Renal cortex interstitium (tissue), 11 donors: Measurements from ENCODE around the gene CDKN2C. TPM values are rescaled to one million over a fixed set of nuclear protein-coding genes. Genes with fewer than 3 reads are reported as not detected.
A peak's percentile ranks its signal among the peaks of the same experiment; 100 is the strongest.
"Not testable (repeated sequence)": the region's sequence is repeated elsewhere in the genome, so short reads cannot be mapped to it uniquely, and the experiment has no call there.

Source experiments
- DNase-seq, 11 donors: peaks; one replicate each; pipeline ENCODE4 v3.0.0-alpha.2; 2013; ENCODE audit warnings: low read depth in 9 of 11, low spot score in 4 of 11; ENCODE audit errors: extremely low read depth in 1 of 11
- polyA plus RNA-seq, 3 donors: library from polyadenylated mRNA; unstranded; fragments of 120-200 nt; gene quantifications; one replicate each; pipeline ENCODE4 v1.2.1, GENCODE V29; 2013; ENCODE audit not compliant: insufficient read length in 3 of 3

CDKN2C gene
- polyA plus RNA-seq, 3 donors: 8.5 to 11.5 (median 9.4) TPM

DNA sequence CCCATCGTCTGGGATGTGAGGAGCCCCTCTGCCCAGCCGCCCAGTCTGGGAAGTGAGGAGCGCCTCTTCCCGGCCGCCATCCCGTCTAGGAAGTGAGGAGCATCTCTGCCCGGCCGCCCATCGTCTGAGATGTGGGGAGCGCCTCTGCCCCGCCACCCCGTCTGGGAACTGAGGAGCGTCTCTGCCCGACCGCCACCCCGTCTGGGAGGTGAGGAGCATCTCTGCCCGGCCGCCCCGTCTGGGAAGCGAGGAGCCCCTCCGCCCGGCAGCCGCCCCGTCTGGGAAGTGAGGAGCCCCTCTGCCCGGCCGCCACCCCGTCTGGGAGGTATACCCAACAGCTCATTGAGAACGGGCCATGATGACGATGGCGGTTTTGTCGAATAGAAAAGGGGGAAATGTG lies 17.5 kb upstream of the CDKN2C start:
- not testable (repeated sequence) for DNase-seq

DNA sequence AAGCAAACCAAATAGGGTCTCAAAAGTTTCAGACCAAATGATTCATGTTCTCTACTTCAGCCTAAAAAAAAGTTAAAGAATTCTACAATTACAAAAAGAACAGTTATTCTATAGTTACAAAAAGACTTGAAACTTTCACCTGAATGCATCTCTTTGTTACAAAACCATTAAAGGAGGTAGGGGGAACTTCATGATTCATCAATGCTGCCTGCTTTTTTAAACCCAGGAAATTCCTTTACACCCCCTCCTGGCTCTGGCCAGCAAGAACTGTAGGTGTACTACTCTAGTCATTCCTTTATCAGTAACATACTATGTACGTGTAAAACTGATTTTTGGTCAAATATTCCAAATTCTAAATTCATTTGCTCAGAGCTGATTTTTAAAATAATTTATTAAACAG lies 14.9 kb upstream of the CDKN2C start:
- no peak for DNase-seq

DNA sequence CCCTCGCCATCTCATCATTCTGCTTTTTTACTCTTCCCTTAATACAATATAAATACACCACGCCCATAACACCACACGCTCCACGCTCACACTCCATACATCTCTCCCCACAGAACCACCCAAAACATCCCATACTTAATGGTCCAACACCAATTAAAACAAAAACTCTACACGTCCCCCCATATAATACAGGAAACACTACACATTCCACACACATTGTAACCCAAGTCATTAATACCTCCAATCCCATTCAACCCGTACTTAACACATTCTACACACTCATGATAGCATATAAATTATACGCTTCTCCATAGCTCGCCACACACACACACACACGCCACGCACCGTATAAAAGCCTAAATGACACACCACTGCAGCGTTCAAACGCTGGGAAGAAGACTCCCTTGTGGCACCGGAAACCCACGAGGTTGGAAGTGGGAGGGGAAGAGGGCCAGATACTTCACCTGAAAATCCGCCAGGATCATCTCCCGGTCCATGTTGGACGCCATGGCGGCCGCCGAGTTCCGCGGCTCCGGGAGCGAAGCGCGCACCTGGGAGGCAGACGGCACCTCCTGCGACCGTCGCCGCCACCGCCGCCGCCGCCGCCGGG lies 10.6 kb upstream of the CDKN2C start:
- DNase-seq: no peak

DNA sequence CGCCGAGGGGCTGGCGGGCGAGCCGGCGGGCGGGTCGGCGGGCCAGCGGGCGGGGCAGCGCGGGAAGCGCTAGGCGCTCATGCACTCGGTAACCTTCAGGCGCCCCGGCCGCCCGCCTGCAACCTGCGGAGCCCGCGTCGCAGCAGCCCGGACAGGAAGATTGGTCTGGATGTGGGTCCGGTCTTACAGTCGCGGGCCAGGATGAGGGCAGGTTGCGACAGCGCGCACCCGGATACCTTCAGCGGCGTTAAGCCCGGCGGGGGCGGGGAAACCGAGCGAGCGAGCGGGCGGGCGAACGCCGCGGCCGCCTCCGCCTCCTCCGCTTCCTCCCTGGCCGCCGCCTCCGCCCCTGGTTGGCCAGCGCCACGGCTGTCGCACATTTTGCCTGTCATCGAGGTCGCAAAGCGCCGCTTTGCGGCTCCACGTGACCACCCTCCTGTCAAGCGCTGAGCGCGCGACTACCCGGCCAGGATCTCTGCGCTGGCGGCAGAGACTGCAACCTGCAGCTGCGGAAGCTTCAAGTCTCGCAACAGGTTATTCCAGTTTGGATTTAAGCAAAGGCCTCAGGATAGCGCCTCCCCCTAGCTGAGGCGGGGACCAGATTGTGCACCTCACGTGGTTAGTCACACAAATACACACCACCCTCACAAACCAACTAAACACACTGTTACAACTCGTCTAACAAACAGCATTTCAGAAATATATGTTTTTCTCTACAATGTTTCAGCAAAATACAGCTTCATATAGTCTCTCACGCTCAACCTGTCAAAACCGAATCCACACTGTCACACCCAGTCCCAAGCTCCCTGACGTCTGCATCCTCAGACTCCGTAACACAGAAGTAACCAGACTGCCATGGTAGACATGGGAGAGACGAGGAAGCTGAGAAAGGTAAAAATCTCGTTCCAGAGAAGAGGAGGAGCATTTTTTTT lies 9.9 kb upstream of the CDKN2C start, which contains the start of gene FAF1:
Gene FAF1, minus strand, starts transcription at position 355 of the 932 bp plus-strand sequence. CDS start 456 bp downstream, outside the sequence.
- DNase-seq: peak; percentile 92 to 96 (median 94)

- no peak for DNase-seq
Observed at GRCh38 chr1:50964863-50965262, 5.2 kb upstream of the CDKN2C start.

DNA sequence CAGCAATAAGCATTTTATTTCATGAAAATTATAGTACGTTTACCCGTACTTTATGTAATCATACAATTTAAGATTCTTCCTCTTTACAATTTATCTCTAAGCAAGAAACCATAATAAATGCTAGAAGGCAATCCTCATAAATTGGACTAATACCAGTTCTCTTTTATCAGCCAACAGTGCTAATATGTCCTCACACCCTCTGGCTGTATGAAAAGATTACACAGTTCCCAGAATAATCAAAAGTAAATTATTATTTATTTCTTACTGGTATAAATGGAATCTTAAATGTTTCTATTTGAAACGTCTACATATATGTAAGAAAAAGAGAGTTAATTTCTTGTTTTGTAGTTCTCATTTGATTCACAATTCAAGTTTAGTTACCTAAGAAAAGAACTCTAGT lies 3.1 kb upstream of the CDKN2C start:
- DNase-seq: no peak

- DNase-seq: no peak
Observed at GRCh38 chr1:50967416-50968157, 2.5 kb upstream of the CDKN2C start.

GRCh38 chr1:50968158-50968820 lies 1.8 kb upstream of the CDKN2C start:
- peak in 9 of 11 donors; percentile 58 to 85 (median 78) for DNase-seq

GRCh38 chr1:50968821-50969610 lies 1.0 kb upstream of the CDKN2C start:
- DNase-seq: no peak

DNA sequence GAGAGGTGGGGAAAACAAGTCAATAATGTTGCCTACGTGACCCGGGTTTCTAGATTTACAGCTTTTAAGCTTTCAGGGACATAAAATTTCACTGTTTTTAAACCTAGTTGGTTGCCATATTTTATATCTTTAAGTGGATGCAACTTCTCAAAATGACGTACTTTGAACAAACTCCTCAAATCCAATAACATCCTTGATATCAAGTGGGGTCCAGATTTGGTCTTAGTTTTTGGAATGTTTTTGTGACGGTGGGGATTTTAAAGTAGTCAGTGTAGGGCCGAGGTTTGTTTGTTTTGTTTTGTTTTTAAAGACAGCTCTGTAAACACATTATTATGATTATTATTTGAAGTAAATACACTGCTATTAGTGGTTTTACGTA lies 453 bp downstream of the CDKN2C start:
- DNase-seq: no peak

GRCh38 chr1:50970931-50971582 lies 1.0 kb downstream of the CDKN2C start:
- no peak for DNase-seq

DNA sequence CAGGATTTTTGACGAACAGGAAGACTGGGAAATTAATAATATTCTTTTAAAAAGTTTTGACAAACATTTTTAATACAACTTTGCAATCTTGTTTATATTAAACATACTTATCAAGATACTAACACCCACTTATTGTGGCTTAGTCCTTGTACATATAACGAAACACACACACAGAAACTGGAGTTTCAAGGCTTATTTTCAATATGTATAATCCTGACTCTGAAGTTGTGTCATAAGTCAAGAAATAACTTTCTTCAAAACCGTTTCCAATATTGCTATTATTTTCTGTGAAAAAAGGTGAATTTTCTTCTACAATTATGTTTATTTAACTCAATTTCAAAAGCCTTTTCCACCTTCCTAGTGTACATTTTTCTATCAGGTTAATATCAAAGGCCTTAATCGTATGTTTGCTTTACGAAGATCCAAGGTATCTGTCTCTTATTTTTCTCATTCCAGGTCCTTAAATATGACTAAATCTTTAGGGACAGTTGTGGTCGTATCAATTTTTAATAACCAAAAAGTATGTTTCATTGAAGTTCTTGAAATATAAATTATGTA lies 1.8 kb downstream of the CDKN2C start:
- no peak for DNase-seq

GRCh38 chr1:50972766-50973165 lies 2.7 kb downstream of the CDKN2C start:
- no peak for DNase-seq

DNA sequence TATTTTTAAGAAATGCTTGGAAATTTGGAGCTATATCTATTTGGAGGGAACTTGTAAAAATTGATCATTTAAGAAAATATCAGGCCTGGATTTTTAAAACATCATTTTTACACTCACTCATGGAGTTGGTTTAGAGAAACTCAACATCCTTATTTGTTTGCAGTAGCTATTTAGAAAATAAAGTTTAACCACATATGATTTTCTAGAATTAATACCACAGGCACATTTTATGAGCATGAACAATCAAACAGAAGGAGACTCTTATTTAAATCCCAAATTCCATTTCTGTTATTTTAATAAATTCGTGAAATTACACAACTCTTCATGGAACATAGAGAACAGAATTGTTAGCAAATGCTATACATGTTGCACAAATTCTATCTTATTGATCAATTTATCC lies 3.2 kb downstream of the CDKN2C start:
- no peak for DNase-seq

- no peak for DNase-seq
Observed at GRCh38 chr1:50973875-50974617, 4.0 kb downstream of the CDKN2C start.

DNA sequence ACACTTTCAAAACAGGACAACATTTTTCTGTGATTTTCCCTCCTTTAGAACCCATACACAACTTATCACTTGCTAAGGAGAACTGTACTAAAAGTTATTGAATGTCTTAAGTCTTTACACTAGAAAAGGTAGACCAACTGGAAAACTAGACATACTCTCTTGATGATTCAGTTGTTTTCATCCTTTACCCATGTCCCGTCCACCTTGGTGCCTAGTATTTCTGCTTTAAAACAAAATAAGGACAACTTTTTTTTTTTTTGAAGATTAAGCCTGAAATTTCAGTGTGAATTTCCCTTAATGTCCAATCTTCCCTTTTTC lies 4.5 kb downstream of the CDKN2C start:
- DNase-seq: no peak

DNA sequence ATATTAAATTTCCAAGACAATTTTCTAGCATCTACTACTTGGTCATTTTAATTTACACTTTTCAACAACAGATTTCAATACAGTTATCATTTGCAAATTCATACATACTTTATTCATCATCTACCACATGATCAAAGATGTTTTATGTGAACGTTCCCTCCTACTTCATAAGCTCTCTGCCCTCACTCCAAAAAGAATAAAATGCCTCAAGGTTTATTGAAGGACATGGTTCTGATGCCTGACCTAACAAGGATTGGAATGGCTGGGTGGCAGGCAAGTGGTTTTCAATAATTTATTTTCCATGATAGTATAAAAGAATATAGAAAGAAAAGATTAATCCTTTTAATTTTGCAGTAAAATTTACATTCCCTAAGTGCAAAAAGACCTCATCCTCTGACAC lies 5.4 kb downstream of the CDKN2C start:
- DNase-seq: no peak
